Neural progenitor cell (in vitro differentiated cells): Measurements from ENCODE around the gene FARSA.

ENCODE experiments used
- CTCF ChIP-seq: fragments of 200-600 bp; sonication (generic); IDR thresholded peaks from 2 replicates; pipeline ENCODE4 v1.5.1; 2017; ENCODE audit warnings: antibody characterized with exemption, mild to moderate bottlenecking
- EZH2 ChIP-seq: fragments of 200-600 bp; sonication (generic); IDR thresholded peaks from 2 replicates; pipeline ENCODE4 v1.6.1; 2017; ENCODE audit warnings: antibody characterized with exemption, mild to moderate bottlenecking, moderate library complexity

GRCh38 chr19:12899891-12900518 lies 33.5 kb downstream of the FARSA start:
- TF ChIP-seq CTCF (no peak), EZH2 (no peak)
